PC-9 (cell line): Measurements from ENCODE around the gene DOCK4.
"Not testable (repeated sequence)": the region's sequence is repeated elsewhere in the genome, so short reads cannot be mapped to it uniquely, and the experiment has no call there.

Source experiments
- EZH2 ChIP-seq: fragments of 200-600 bp; sonication (generic); IDR thresholded peaks from 2 replicates; pipeline ENCODE4 v1.8.0; 2017; ENCODE audit warnings: antibody characterized with exemption, low read depth
- TF ChIP-seq, protein P1 (sequence below): fragments of 200-600 bp; sonication (generic); conservative IDR thresholded peaks from 2 replicates; pipeline ENCODE4 v1.6.1; 2017; ENCODE audit warnings: mixed run types, antibody characterized with exemption, mild to moderate bottlenecking, moderate library complexity

DNA sequence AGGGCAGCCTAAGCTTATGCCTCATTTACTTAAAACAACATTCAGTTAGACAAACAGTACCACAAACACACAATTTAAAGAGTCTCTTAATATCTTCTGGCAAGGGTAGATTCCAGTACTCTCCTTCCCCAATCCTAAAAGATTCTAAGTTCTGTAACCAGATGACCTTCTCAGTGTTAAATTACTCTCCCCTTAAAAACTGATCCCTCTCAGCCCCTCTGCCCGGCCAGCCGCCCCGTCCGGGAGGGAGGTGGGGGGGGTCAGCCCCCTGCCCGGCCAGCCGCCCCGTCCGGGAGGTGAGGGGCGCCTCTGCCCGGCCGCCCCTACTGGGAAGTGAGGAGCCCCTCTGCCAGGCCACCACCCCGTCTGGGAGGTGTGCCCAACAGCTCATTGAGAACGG, 78.2 kb downstream of the DOCK4 start:
- TF ChIP-seq, protein P1, sequence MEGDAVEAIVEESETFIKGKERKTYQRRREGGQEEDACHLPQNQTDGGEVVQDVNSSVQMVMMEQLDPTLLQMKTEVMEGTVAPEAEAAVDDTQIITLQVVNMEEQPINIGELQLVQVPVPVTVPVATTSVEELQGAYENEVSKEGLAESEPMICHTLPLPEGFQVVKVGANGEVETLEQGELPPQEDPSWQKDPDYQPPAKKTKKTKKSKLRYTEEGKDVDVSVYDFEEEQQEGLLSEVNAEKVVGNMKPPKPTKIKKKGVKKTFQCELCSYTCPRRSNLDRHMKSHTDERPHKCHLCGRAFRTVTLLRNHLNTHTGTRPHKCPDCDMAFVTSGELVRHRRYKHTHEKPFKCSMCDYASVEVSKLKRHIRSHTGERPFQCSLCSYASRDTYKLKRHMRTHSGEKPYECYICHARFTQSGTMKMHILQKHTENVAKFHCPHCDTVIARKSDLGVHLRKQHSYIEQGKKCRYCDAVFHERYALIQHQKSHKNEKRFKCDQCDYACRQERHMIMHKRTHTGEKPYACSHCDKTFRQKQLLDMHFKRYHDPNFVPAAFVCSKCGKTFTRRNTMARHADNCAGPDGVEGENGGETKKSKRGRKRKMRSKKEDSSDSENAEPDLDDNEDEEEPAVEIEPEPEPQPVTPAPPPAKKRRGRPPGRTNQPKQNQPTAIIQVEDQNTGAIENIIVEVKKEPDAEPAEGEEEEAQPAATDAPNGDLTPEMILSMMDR: not testable (repeated sequence)
- TF ChIP-seq EZH2: not testable (repeated sequence)
